Stimulated activated CD8-positive, alpha-beta memory T cell treated with anti-CD3 and anti-CD28 coated beads, Interleukin-12 subunit alpha, Interleukin-12 subunit beta, amount 100 ng/mL, for 1 hour (primary cell): ENCODE measurements around the gene OBSCN.
A peak's percentile ranks its signal among the peaks of the same experiment; 100 is the strongest.

ENCODE experiments used
- DNase-seq: peaks from one replicate; pipeline ENCODE4 v3.0.0-alpha.2; 2020; ENCODE audit warnings: low read depth

The OBSCN gene

DNA sequence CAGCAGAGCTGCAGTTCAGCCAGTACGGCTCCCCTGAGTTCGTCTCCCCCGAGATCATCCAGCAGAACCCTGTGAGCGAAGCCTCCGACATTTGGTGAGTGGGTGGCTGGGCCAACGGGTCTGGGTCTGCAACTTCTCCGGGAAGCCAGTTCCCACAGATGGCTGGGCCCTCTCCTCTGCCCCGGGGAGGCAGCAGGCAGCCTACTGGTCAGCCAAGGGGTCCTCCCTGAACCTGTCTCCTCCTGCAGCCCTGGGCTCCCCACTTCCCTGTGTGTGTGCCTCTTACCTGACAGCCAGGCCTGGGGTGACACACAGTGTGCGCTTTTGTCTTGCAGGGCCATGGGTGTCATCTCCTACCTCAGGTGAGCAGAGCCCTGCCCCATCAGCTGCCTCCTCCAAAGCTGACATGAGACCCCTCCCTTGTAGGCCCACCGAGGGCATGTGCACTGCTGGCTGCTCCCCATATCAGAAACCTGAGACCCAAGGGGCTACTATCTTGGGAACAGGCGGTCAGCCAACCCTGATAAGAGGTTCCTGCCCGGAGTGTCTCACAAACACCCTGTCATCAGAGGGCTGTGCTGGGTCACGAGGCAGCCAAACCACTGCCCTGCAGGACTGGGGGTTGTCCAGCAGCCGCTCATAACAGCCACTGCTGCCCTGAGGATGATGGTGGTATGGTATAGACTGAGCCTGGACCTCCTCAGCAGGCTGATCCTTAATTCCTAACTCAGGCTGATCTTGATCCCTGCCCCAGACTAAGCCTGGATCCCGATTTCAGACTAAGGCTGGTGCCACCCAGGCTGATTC is 161.2 kb downstream of the OBSCN start:
- no peak for DNase-seq

DNA sequence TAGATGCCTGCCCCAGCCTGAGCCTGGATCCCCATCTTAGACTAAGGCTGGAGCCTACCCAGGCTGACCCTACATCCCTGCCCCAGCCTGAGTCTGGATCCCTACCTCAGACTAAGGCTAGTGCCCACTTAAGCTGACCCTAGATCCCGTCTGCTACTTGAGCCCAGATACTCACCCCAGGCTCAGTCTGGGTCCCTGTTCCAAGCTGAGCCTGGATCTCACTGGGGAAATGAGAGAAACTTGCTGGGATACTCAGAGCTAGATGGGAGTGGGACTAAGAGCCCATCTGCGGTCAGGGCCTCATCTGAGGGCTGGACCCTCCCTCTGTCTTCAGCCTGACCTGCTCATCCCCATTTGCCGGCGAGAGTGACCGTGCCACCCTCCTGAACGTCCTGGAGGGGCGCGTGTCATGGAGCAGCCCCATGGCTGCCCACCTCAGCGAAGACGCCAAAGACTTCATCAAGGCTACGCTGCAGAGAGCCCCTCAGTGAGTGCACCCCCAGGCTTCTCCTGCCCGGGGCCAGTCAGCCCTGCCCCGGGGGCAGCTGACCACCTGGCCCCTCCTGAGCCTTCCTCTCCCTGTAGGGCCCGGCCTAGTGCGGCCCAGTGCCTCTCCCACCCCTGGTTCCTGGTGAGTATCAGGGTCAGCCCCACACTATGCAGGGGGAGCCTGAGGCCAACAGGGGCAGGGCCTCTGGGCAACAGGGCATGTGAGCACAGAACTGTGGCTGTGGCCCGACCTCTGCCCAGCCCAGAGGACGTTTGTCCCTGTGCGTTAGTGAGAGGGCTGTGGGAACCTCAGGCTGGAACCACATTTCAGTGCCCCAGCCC is 162.0 kb downstream of the OBSCN start:
- DNase-seq, result no peak

DNA sequence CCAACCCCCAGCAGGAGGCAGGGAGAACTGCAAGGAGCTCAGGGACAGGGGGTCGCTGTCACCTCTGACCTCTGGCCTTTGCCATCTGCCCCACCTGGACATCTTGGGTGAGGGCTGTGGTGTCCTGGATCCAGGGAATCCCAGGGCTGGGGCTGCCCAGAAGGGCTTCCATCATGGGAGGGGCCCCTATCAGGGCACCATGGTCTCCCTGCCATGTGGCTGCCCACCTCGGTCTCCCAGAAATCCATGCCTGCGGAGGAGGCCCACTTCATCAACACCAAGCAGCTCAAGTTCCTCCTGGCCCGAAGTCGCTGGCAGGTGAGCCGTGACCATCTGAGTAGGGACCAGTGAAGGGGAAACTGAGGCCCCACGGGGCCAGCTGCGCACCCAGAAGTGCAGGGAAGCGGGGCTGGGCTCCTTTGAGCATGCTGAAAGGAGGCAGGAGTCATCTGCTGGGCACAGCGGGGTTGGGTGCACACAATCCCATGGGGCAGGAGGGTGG is 162.6 kb downstream of the OBSCN start:
- no peak for DNase-seq

GRCh38 chr1:228370941-228371740 is 163.3 kb downstream of the OBSCN start:
- no peak for DNase-seq

DNA sequence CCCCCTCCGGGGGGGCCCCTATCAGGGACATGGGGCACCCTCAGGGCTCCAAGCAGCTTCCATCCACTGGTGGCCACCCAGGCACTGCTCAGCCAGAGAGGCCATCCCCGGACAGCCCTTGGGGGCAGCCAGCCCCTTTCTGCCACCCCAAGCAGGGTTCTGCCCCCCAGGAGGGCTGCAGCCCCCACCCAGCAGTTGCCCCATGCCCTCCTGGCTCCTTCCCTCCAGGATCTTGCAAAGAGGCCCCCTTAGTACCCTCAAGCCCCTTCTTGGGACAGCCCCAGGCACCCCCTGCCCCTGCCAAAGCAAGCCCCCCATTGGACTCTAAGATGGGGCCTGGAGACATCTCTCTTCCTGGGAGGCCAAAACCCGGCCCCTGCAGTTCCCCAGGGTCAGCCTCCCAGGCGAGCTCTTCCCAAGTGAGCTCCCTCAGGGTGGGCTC is 163.9 kb downstream of the OBSCN start:
- no peak for DNase-seq

- DNase-seq, result no peak
Measured at GRCh38 chr1:228372183-228373003, 164.5 kb downstream of the OBSCN start.

- DNase-seq, result no peak
Measured at GRCh38 chr1:228373004-228373680, 165.3 kb downstream of the OBSCN start.

DNA sequence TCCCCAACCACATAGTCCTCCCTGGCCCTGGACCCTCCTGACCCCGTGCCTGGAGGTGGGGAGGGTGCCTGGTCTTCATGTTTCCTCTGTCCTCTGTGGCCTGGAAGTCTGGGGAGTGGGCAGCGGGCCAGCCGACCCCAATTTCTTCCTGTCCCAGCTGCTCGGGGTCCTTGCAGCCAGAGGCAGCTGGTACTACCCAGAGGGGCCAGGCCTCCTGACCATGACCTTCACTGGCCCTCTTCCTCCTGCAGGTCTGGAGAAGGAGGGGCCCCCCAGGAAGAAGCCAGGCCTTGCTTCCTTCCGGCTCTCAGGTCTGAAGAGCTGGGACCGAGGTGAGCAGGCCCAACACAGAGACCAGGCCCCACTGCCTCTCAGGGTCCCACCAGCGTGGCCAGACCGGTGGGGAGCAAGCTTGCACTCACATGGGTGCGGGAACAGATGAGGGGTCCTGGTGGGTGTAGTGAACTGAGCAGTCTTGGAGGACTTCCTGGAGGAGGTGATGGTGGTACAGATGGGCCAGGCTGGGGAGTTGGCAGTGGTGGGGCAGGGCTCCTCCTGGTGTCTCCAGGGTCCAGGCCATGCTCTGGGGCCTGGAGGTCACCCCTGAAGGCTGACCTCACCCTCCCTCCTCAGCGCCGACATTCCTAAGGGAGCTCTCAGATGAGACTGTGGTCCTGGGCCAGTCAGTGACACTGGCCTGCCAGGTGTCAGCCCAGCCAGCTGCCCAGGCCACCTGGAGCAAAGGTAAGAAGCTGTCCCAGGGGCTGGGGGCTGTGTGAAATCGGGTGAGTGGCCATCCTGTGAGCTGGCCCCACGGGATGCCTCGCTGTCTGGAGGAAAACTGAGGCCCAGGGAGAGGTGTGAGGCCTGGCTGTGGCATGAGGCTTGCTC is 166.1 kb downstream of the OBSCN start:
- DNase-seq, result no peak

DNA sequence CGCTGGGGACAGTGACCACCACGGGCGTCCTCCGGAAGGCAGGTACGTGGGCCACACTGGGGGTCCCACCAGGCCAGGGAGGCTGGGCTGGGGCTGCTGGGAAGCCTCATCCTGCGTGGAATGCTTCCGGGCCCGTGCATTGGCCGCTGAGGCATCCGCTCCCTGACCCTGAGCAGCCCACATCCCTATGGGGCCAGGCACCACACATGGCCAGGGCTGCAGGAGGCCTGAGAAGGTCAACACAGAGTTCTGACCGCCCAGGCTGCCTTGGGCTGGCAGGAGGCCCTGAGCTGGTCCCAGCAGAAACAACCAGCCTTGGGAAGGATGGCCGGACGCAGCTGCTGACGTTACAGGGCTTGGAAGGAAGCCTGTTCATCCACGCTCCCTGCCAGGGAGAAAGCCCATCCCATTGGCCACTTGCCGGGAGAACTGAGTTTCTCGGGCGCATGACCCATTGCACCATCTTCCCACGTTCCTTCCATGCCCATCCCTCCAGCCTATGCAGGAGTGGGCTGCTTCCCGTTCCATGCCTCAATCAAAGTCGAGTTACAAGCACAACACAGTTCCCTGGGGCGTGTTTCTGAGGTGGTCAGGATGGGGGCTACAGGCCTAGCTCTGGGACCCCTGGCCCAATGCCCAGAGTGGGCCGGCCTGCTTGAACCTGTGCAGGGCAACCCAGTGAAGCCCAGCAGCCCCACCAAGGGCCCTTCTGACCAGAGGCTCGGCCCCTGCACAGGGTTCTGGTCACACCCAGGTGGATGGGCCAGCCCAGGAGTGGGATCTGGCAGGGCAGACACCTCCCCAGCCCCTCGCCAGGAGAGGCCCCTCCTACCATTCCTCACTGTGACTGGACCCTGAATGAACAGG is 167.1 kb downstream of the OBSCN start:
- DNase-seq, result no peak

DNA sequence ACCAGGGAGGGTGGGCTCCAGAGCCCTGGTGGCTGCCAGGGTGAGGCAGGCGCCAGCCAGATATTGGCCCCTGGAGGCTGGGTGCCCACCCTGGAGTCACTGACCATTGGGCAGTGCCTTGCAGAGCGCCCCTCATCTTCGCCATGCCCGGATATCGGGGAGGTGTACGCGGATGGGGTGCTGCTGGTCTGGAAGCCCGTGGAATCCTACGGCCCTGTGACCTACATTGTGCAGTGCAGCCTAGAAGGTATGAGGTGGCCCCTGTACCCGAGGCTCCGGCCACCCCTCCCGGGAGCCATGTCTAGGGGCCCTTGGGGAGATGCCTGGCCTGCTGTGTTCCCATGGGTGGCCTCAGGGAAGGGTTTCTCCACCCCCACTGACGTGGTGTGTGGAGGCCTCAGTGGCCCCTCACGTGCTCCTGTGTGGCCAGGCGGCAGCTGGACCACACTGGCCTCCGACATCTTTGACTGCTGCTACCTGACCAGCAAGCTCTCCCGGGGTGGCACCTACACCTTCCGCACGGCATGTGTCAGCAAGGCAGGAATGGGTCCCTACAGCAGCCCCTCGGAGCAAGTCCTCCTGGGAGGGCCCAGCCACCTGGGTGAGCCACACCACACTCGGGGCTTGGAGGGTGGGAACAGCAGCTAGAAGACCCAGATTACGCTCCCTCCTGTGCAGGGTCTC is 167.9 kb downstream of the OBSCN start:
- DNase-seq, result no peak

DNA sequence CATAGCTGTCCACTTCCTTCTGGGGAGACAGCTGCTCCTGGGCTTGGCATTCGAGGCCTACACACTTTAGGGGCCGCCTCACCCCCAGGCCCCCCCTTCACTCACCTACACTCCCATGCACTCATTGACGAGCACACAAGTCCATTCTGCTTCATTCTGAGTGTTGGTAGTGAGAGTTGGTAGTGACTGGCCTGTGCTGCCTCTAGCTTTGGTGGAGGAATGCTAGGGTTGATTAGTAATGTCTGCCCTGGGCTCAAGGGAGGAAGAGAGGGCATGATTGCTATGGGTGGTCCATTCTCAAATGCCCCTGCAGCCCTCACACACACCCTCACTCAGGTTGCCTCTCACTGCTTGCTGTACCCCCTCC is 168.4 kb downstream of the OBSCN start:
- DNase-seq, result no peak

GRCh38 chr1:228376651-228377631 is 169.1 kb downstream of the OBSCN start:
- DNase-seq, result no peak

- no peak for DNase-seq
Measured at GRCh38 chr1:228377664-228378089, 169.8 kb downstream of the OBSCN start.

DNA sequence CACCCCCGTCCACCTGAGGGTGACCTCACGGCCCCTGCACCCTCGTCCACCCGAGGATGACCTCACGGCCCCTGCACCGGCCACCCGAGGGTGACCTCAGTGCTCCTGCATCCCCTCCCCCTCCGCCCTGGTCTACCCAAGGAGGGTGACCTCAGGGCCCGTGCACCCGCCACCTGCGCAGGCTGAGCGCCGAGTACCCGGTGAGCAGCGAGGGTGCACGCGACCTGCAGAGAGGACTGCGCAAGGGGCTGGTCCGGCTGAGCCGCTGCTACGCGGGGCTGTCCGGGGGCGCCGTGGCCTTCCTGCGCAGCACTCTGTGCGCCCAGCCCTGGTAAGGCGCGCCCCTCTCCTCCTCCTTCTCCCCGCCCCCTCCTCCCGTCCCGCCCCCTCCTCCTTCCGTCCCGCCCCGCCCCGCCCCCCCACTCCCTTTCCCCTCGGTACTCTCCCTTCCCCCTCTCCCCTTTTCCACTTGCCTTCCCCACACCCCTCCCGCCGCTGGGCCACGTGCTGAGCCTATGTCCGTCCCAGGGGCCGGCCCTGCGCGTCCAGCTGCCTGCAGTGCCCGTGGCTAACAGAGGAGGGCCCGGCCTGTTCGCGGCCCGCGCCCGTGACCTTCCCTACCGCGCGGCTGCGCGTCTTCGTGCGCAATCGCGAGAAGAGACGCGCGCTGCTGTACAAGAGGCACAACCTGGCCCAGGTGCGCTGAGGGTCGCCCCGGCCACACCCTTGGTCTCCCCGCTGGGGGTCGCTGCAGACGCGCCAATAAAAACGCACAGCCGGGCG is 170.4 kb downstream of the OBSCN start:
- DNase-seq, result peak; percentile 15

DNA sequence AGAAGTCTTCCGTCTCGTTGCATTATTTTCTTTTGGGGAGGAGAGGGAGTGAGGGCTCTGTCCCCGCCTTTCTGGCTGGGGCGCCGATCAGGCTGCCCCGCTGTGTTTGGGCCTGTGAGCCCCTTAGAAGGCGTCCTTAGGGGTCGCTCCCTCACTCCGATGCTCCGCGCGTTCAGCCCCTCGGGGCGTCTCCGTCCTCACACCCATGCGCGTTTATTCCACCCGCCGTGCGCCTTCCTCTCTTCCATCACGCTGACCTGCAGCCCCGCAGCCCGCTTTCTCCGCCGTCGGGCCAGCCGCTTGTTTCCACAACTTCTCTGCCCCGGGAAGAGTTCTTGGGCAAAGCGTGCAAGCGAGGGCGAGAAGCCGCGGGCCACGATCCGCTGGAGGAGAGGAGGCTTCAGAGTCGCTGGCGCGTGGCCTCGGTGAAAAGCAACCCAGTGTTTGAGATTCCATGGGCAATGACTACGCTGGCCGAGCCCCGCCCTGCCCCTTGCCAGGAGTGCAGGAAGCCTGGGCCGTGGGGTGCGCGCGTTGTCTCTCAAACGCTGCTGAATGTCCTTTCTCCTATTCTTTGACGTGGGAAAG is 171.1 kb downstream of the OBSCN start:
- no peak for DNase-seq

DNA sequence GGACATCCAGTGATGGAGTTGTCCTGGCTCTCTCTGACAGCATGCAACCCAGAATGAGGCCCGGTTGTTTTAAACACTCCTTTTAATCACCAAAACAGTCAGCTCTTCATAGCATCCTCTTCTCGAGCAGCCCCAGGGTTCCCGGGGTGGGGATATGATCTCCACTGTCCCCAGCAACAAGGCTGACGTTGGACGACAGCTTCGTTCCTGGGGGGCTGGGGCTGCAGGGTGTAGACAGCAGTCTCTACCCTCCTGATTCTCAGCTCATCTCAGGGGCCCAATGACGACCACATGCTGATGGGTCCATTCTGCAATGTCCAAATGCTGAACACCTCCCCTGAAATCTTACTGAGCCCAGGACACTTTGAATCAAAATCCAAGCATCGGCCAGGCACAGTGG is 171.8 kb downstream of the OBSCN start:
- no peak for DNase-seq
